ENCODE results near the gene KIRREL2. TPM values are rescaled to one million over a fixed set of nuclear protein-coding genes. Genes with fewer than 3 reads are reported as not detected.

Gene KIRREL2
- total RNA-seq: 1 to 10 TPM in 1 of 2 donors, not detected in 1; 1.2 TPM

- Histone ChIP-seq H3K4me1 (replicated peaks) (no peaks in the 10 kb centered on the region), H3K9me3 (no peaks in the 10 kb centered on the region), H3K27ac (no peak within 1 kb of the TSS), H3K36me3 (no peaks in the 10 kb centered on the region), H3K27me3 (replicated peaks; ENCODE audit: insufficient read depth) (peaks cover 11% of the 10 kb centered on the region), H3K4me3 (peak within 1 kb of the TSS; percentile 24 to 37)
- intact Hi-C loops (cut with DNase I): no loop called here
- WGBS: 1% methylated on average over 42 of the region's 42 CpGs
- TF ChIP-seq CTCF (IDR thresholded peaks at IDR 0.05) (no peak), POLR2AphosphoS5 (IDR thresholded peaks at IDR 0.05) (no peak), POLR2A (IDR thresholded peaks at IDR 0.05) (no peak)
- no peak for DNase-seq (ENCODE audit: low spot score)
Observed at GRCh38 chr19:35856546-35857149, at the start of gene KIRREL2. TSS of gene KIRREL2 (plus strand) at chr19:35856911. CDS start at chr19:35857120, 209 bp downstream.

- Histone ChIP-seq H3K9me3 (no peaks in the 10 kb centered on the region), H3K27ac (no peak overlapping the region), H3K36me3 (no peaks in the 10 kb centered on the region), H3K4me1 (replicated peaks) (no peaks in the 10 kb centered on the region), H3K27me3 (replicated peaks; ENCODE audit: insufficient read depth) (no peaks in the 10 kb centered on the region), H3K4me3 (no peak overlapping the region)
- intact Hi-C loops (cut with DNase I): no loop called here
- no peak for DNase-seq (ENCODE audit: low spot score)
- 87% methylated on average over 5 of the region's 5 CpGs for WGBS
- TF ChIP-seq POLR2A (IDR thresholded peaks at IDR 0.05) (no peak), POLR2AphosphoS5 (IDR thresholded peaks at IDR 0.05) (no peak), CTCF (IDR thresholded peaks at IDR 0.05) (no peak)
Observed at GRCh38 chr19:35807633-35808032, 49.1 kb upstream of the KIRREL2 start.

- H3K9me3 ChIP-seq: no peaks in the 10 kb centered on the region
- H3K27me3 ChIP-seq (replicated peaks; ENCODE audit: insufficient read depth): no peaks in the 10 kb centered on the region
- H3K36me3 ChIP-seq: no peaks in the 10 kb centered on the region
- 74% methylated on average over 16 of the region's 18 CpGs for WGBS
- intact Hi-C loops (cut with DNase I): no loop called here
- H3K27ac ChIP-seq: no peak overlapping the region
- no peak for DNase-seq (ENCODE audit: low spot score)
- TF ChIP-seq POLR2A (IDR thresholded peaks at IDR 0.05): no peak
- no peak for TF ChIP-seq CTCF (IDR thresholded peaks at IDR 0.05)
- no peak for TF ChIP-seq POLR2AphosphoS5 (IDR thresholded peaks at IDR 0.05)
- H3K4me3 ChIP-seq: no peak overlapping the region
- no peaks in the 10 kb centered on the region for H3K4me1 ChIP-seq (replicated peaks)
Observed at GRCh38 chr19:35811317-35812219, 45.1 kb upstream of the KIRREL2 start.

GRCh38 chr19:35812220-35813042 lies 44.3 kb upstream of the KIRREL2 start, which contains the start of gene PRODH2:
TSS of gene PRODH2 (minus strand) at chr19:35812845. CDS start at chr19:35812805, 40 bp downstream.
- 71% methylated on average over 26 of the region's 26 CpGs for WGBS
- H3K36me3 ChIP-seq: no peaks in the 10 kb centered on the region
- no peak within 1 kb of the TSS for H3K27ac ChIP-seq
- no peak for DNase-seq (ENCODE audit: low spot score)
- no peaks in the 10 kb centered on the region for H3K4me1 ChIP-seq (replicated peaks)
- H3K9me3 ChIP-seq: no peaks in the 10 kb centered on the region
- no peak for TF ChIP-seq CTCF (IDR thresholded peaks at IDR 0.05)
- TF ChIP-seq POLR2AphosphoS5 (IDR thresholded peaks at IDR 0.05): no peak
- TF ChIP-seq POLR2A (IDR thresholded peaks at IDR 0.05): no peak
- intact Hi-C loops (cut with DNase I): no loop called here
- no peak within 1 kb of the TSS for H3K4me3 ChIP-seq
- H3K27me3 ChIP-seq (replicated peaks; ENCODE audit: insufficient read depth): no peaks in the 10 kb centered on the region

All from prostate gland (tissue), 2 donors.